Measurements from ENCODE around the gene TJP1.
"Not testable (repeated sequence)": the region's sequence is repeated elsewhere in the genome, so short reads cannot be mapped to it uniquely, and the experiment has no call there.

TJP1 gene

DNA sequence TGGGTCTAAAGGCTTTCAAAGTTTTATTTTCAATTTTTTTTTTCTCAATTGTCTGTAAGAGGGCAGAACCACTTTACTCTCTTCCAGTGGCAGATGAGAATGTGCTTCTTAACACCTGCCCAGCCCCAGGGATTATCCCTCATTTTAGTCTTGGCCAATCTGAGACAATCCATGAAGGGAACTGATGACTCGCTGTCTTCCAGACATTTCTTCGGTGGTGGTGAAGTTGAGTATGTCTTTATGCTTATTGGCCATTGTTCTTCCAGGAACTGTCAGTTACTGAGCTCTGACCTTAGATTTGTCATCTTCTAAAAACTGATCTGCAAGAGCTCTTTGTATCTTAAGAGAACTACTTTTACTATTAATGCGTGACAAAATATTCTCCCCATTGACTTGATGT lies 139.5 kb downstream of the TJP1 start:
- DNase-seq (ENCODE audit: low read depth, low spot score): no peak

- no peak for DNase-seq (ENCODE audit: low read depth, low spot score)
Measured at GRCh38 chr15:29682361-29682760, 139.9 kb downstream of the TJP1 start.

DNA sequence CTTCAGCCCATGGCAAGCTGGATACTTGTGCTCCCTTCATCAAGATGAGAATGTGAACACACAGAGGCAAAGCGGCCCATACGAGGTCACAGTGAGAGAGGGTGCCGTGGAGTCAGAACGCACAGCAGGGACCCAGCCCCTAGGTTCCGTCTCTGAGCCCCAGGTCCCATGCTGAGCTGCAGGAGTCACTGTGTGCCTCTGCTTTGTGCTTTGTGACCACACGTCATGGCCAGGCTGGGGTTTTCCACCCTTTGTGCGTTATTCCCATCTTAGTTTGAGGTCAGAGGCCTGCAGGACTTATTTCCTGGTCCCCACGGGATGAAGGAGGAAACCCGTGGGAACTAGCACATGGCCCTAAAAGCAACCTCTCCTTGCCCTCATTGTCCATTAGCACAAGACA lies 140.3 kb downstream of the TJP1 start:
- DNase-seq (ENCODE audit: low read depth, low spot score): no peak

DNA sequence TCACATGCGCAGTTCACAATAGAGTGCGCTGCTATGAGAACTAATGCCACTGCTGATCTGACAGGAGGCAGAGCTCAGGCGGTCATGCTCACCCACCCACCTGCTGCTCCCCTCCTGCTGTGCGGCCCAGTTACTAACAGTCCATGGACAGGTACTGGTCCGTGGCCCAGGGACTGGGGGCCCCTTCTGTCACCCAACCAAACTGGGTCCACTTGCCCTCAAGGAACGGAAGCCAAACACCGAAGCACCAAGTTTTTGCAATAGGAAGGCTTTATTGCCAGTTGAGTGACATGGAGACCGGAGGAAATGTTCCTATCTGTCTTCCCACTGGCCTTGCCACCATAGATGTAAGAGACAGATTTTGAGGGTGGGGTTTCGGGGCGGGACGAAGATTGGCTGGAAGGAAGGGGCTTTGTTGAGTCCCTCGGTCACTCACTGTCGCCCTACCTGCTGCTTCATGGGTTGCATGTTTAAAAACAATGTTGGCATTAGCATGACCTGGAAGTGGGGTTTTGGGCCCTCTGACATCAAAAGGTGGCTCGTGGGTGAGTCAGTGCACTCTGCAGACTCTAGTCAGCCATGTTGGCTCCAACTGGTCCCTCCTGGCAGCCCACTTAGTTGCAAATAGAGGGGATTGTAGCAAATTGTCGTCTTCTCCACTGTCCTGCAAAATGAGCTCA lies 141.0 kb downstream of the TJP1 start:
- no peak for DNase-seq (ENCODE audit: low read depth, low spot score)

DNA sequence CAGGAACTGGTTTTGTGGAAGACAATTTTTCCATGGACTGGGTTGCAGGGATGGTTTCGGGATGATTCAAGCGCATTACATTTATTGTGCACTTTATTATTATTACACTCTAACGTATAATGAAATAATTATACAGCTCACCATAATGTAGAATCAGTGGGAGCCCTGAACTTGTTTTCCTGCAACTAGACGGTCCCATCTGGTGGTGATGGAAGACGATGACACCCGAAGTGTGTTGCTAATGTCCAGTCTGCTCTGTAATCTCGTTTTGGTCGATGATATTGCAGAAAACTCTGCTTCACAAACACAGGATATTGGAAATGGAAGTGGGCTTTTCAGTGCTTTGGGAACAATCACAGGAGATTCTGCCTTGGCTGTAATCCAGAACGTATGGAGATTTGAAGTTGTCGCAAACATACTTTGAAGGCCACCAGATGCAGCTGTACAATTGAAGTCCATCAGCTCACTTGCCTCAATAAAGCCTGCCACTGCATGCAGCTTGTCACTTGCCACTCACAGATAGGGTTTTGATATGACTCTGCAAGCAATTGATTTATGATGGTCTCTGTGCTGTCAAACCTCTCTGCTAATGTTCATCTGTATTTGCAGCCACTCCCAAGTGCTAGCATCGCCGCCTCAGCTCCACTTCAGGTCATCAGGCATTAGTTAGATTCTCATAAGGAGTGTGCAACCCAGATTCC lies 141.7 kb downstream of the TJP1 start:
- no peak for DNase-seq (ENCODE audit: low read depth, low spot score)

DNA sequence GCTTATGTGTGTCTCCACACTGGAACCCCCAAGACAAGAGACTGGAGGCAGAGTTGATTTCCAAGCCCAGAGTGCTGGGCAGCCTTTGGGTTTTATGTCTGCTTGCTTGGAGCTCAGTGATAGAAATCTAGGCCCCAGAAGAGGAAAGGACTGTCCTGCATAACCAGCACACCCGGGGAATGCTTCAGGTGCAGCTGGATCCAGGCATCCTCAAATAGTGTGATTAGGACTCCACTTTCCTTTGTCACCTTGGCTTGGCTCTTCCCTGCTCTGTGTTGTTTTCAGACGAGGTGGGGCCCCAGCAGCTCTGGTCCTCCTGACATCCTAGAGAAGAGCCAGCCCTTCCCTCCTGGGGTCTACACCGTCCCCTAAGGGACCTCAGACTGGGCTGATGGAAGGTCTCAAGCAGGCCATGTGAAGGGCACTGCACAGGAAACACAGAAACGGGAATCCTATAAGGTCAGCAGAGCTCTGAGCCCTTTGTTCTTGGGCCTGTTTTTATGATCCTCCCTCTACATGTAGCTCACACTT lies 143.7 kb downstream of the TJP1 start:
- DNase-seq (ENCODE audit: low read depth, low spot score): no peak

GRCh38 chr15:29677871-29678461 lies 144.3 kb downstream of the TJP1 start:
- DNase-seq (ENCODE audit: low read depth, low spot score): no peak

- DNase-seq (ENCODE audit: low read depth, low spot score): no peak
Measured at GRCh38 chr15:29677455-29677854, 144.8 kb downstream of the TJP1 start.

DNA sequence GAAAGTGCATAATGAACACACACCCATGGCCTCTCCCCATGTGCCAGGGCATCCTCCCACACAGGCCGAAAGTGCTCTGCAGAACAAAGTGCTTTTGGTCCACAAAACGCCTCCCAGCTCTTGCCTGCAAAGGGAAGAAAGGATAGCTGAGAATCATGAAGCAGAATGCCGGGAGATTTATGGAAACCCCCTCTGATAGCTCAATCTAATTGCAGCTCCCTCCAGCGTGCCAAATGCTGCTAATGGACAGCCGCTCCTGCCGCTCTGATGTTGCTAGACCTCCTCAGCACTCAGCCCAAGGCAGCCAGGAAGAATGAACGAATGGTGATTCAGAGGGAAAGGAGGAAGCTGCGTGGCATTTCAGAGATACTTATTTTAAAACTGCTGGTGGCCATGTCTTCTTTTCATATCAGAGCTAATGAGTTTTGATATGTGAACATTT lies 145.3 kb downstream of the TJP1 start:
- DNase-seq (ENCODE audit: low read depth, low spot score): no peak

DNA sequence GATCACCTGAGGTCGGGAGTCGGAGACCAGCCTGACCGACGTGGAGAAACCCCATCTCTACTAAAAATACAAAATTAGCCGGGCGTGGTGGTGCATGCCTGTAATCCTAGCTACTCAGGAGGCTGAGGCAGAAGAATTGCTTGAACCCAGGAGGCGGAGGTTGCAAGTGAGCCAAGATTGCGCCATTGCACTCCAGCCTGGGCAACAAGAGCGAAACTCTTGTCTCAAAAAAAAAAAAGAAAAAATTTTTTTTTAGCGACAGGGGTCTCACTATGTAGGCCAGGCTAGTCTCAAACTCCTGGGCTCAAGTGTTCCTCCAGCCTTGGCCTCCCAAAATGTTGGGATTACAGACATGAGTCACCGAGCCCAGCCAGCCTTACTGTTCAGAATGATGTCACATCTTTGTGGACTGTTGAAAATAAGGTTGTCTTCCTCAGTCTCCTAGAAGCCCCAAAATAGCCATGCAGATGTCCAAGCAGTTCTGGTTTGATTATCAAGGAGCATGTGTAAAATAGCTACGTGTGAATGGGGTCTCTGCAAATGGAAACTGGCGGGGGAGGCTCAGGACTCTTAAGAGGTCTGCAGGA lies 145.8 kb downstream of the TJP1 start:
- DNase-seq (ENCODE audit: low read depth, low spot score): not testable (repeated sequence)

DNA sequence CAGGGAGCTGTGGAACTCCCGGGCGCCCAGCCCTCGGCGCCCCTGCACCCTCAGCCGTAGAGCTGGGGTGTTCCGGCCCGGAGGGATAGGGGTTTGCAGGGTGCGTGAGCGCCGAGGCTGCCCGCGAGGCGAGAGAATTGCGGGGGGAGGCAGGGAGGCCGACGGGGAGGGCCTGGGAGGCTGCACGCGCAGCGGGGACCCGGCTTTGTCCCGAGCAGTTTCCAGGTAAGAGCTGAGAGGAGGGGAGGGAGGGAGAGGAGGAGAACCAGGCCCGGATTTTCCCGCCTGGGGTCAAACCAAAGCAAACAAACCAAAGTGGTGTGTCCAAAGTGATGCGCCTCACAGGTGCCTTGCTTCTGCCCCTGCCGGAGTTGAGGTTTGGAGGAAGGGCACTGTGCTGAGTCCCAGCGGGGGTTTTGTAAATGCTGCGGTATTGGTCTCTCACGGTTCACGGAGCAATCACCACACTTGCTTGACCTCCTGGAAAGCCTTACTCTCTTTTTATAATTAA lies 146.4 kb downstream of the TJP1 start:
- no peak for DNase-seq (ENCODE audit: low read depth, low spot score)

DNA sequence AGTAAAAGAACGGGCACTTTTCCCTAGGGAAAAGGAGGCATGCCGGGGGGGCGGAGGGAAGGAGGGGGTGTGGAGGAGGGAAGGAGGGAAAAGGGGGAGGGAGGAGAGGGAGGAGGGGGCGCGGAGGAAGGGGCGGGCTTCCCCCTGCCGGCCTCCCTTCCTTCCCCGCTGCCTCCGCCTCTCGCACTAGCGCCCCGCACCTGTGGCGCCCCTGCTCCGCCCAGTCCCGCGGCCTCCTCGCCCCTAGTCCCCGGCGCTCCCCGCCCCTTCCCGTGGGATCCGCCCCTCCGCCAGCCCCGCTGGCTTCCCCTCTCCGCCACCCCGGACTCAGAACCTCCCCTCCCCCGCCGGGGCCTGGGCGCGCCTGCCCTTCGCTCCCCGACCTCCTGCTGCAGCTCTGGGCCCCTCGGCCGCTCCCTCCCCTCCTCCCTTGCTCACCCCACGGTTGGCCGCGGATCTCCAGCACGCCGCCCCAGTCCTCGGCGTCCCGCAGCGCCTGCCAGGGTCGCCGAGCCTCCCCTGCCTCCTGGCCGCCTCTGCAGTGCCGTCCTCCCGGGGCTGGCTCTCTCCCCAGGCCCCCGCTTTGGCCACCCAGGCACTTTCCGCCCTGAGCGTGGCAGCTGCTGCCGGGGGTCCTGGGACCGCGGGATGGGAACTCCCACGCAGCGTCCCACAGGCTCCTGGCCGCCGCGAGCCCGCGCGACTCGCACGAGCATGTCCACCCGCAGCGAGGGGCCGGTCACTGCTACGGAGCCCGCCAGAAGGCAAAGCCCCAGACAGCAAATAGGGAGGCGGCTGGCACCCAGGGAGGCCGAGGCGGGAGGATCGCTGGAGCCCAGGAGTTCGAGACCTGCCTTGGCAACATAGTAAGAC lies 147.4 kb downstream of the TJP1 start:
- no peak for DNase-seq (ENCODE audit: low read depth, low spot score)

- no peak for DNase-seq (ENCODE audit: low read depth, low spot score)
Measured at GRCh38 chr15:29672923-29673809, 149.1 kb downstream of the TJP1 start.

DNA sequence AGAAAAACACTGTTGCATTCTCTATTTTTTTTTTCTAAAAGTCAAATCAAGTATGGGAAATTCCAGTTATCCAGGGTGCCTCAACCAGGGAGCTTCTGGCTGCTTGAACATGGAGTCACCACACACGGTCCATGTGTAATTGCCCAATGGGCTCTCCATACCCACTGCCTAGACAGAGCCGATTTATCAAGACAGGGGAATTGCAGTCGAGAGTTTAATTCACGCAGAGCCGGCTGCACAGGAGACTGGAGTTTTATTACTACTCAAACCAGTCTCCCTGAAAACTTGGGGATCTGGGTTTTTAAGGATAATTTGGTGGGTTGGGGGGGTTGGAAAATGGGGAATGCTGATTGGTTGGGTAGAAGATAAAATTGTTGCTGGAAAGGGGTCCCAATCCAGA lies 149.8 kb downstream of the TJP1 start:
- no peak for DNase-seq (ENCODE audit: low read depth, low spot score)

GRCh38 chr15:29672046-29672445 lies 150.2 kb downstream of the TJP1 start:
- not testable (repeated sequence) for DNase-seq (ENCODE audit: low read depth, low spot score)

DNA sequence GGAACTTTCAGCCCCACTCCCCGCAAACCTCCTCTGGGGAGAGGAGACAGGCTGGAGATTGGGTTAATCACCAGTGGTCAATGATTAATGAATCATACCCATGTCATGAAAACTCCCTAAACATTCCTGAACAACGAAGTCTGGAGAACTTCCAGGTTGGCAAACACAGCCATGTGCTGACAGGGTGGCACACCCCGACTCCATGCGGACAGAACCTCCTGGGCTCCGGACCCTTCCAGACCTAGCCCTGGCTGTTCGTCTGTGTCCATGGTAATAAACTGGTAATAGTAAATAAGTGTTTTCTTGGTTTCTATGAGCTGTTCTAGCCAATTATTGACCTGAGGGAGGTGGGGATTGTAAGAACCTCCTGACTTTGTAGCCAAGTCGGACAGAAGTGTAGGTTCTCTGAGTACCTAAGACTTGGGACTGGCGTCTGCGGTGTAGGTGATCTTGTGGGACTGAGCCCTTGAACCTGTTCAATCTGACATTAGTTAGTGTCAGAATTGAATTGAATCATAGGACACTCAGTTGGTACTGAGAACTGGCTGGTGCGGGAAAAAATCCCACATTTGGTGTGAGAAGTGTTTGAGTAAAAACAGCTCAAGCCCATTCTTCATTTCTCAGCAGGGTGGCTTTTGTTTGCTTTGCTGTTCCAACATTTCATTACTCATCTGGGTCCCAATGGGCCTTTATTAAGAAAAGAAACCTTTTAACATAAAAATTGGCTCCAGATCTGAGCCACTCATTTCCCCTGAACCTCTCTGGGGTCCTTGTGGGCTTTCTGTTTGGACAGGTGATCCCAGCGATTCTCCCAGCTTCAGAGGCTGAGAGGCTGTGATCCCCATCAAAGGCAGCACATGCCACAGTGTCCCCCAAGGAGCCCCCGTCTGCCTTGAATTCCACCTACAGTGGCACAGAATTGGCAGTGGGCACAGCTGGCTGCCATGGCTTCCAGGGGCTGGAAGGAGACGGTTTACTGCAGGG lies 151.0 kb downstream of the TJP1 start:
- DNase-seq (ENCODE audit: low read depth, low spot score): peak; percentile 89

- no peak for DNase-seq (ENCODE audit: low read depth, low spot score)
Measured at GRCh38 chr15:29670266-29670665, 152.0 kb downstream of the TJP1 start.

DNA sequence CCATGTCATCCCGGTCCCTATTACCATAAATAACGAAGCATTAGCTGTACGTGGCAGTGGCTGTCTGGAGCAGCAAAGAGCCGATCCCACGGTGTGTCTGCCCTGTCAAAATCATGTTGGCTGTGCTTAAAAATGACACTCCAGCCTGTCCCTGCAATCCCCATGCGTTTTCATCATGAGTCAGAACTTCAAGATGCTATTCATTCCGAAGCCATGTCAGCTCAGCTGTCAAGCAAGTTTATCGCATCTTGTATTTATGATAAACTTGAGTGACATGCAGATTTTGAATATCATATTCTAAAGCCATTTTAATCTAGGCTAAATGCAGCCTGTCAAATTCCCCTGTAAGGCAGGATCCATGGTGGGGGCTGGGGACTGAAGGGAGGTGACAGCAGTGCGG lies 152.4 kb downstream of the TJP1 start:
- DNase-seq (ENCODE audit: low read depth, low spot score): no peak

DNA sequence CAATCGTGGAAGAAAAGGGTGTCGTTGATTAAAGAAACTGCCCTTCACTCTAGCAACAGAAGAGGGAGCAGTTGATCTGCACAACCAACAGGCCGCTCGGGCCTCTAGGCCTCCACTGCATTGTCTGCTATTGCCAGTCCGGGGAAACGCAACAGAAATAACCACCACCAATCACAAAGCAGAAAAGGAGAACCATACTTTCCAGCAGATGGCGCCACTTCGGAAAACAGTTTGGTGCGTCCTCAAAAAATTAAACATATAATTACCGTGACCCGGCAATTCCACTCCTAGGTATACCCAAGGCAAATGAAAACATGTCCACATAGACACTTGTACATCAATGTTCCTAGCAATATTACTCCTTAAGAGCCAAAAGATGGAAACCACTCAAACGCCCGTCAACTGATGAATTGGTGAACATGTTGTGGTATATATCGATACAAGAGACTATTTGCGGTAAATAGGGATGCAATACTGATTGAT lies 154.1 kb downstream of the TJP1 start:
- peak; percentile 67 for DNase-seq (ENCODE audit: low read depth, low spot score)

All from smooth muscle cell of the brain vasculature (primary cell).